GM12864 (cell line): ENCODE measurements around the gene ETV4.

Source experiments
- DNase-seq: peaks from one replicate; pipeline ENCODE4 v3.0.0-alpha.2; 2011; ENCODE audit warnings: low read depth
- H3K4me3 ChIP-seq: 2 replicates; pipeline ENCODE4 v1.5.1; 2011; ENCODE audit warnings: mild to moderate bottlenecking, low read depth, low read length, control low read depth
- CTCF ChIP-seq: IDR thresholded peaks from 2 replicates; pipeline ENCODE4 v1.5.1; 2011; ENCODE audit warnings: low read depth, mild to moderate bottlenecking, moderate library complexity, low read length, control low read depth, inconsistent platforms; ENCODE audit errors: missing control alignments

Gene ETV4

DNA sequence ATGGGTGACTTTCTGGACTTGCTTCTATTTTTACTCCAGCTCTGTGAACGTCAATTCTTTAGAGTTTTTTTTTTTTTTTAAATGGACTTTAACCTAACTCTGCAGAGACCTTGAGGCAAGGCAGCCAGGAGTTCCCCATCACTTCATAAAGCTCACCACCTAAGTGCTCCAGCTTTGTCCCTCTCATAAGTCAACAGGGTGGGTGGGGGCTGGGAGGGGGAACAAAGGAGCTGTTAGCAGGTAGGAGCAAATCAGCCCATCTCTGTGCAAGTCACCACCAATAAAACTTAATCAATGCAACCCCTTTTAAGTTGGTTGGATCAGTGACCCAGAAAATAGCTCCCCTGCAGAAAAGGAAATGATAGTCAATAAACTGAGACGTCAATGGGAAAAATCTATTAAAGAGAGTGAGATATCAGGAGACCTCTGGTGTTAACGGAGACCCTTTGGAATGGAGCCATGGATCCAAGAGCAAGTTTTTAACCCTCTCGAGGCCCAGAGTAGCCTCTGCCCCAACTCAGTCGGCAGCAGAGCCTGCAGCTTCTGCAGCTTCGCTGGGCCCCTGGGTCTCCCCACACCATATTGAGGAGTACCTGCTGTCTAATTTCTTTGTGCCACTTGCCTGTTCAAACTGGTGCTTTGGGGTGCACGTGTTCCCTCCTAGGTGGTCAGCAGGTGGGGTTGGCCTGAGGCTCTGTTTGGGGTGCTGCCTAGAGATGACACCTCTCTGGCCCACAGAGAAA lies 27.6 kb upstream of the ETV4 start:
- no peak for DNase-seq
- TF ChIP-seq CTCF, result no peak
- H3K4me3 ChIP-seq, result no peak overlapping the region

- no peak for TF ChIP-seq CTCF
- DNase-seq, result no peak
- no peak overlapping the region for H3K4me3 ChIP-seq
These were observed 26.3 kb upstream of the ETV4 start for GRCh38 chr17:43572368-43572980.

GRCh38 chr17:43570518-43570928 lies 24.4 kb upstream of the ETV4 start:
- H3K4me3 ChIP-seq, result no peak overlapping the region
- no peak for DNase-seq
- no peak for TF ChIP-seq CTCF

GRCh38 chr17:43568506-43569082 lies 22.5 kb upstream of the ETV4 start:
- H3K4me3 ChIP-seq, result no peak overlapping the region
- no peak for DNase-seq
- TF ChIP-seq CTCF, result no peak

GRCh38 chr17:43563600-43564594 lies 17.8 kb upstream of the ETV4 start:
- no peak for TF ChIP-seq CTCF
- no peak for DNase-seq
- no peak overlapping the region for H3K4me3 ChIP-seq

- TF ChIP-seq CTCF, result no peak
- H3K4me3 ChIP-seq, result no peak overlapping the region
- DNase-seq, result no peak
These were observed 16.8 kb upstream of the ETV4 start for GRCh38 chr17:43562679-43563599.
